SH-SY5Y (cell line): ENCODE data around the gene RNF14.

Experiments used
- GATA2 ChIP-seq: IDR thresholded peaks from 2 replicates; pipeline ENCODE4 v1.6.1; 2011; ENCODE audit warnings: mild to moderate bottlenecking, low read depth, low read length
- GATA3 ChIP-seq: IDR thresholded peaks from 2 replicates; pipeline ENCODE4 v1.6.1; 2011; ENCODE audit warnings: low read depth, mild to moderate bottlenecking, low read length, moderate library complexity

Gene RNF14

GRCh38 chr5:141992349-141992963 lies 23.6 kb downstream of the RNF14 start:
- TF ChIP-seq GATA2, result no peak
- no peak for TF ChIP-seq GATA3

- no peak for TF ChIP-seq GATA3
- TF ChIP-seq GATA2, result no peak
Measured at GRCh38 chr5:141994511-141995136, 25.7 kb downstream of the RNF14 start.

- TF ChIP-seq GATA3, result no peak
- no peak for TF ChIP-seq GATA2
Measured at GRCh38 chr5:141995656-141996055, 26.8 kb downstream of the RNF14 start.

- TF ChIP-seq GATA3 (no peak), GATA2 (no peak)
Measured at GRCh38 chr5:141997358-141997960, 28.6 kb downstream of the RNF14 start.

- TF ChIP-seq GATA3 (no peak), GATA2 (no peak)
Measured at GRCh38 chr5:142000173-142000572, 31.3 kb downstream of the RNF14 start.

- TF ChIP-seq GATA2, result no peak
- no peak for TF ChIP-seq GATA3
Measured at GRCh38 chr5:142000704-142001484, 32.0 kb downstream of the RNF14 start.

- TF ChIP-seq GATA3 (no peak), GATA2 (no peak)
Measured at GRCh38 chr5:142003266-142003800, 34.4 kb downstream of the RNF14 start.

- TF ChIP-seq GATA2 (no peak), GATA3 (no peak)
Measured at GRCh38 chr5:142006363-142007236, 37.7 kb downstream of the RNF14 start.

- TF ChIP-seq GATA3 (no peak), GATA2 (no peak)
Measured at GRCh38 chr5:142007237-142007544, 38.3 kb downstream of the RNF14 start.

- TF ChIP-seq GATA3 (no peak), GATA2 (no peak)
Measured at GRCh38 chr5:142008813-142009212, 39.9 kb downstream of the RNF14 start.

GRCh38 chr5:142009886-142010285 lies 41.0 kb downstream of the RNF14 start:
- TF ChIP-seq GATA3 (no peak), GATA2 (no peak)

GRCh38 chr5:142011572-142012185 lies 42.8 kb downstream of the RNF14 start:
- no peak for TF ChIP-seq GATA3
- no peak for TF ChIP-seq GATA2

- TF ChIP-seq GATA3 (no peak), GATA2 (no peak)
Measured at GRCh38 chr5:142012186-142012785, 43.4 kb downstream of the RNF14 start.
